Stimulated activated CD4-positive, alpha-beta T cell treated with anti-CD3 and anti-CD28 coated beads, Interleukin-2, amount 100 ng/mL, for 4 hours (primary cell): ENCODE results near the gene UFD1.

ENCODE experiments used
- DNase-seq: peaks from one replicate; pipeline ENCODE4 v3.0.0-alpha.2; 2020; ENCODE audit warnings: low read depth

The UFD1 gene

DNA sequence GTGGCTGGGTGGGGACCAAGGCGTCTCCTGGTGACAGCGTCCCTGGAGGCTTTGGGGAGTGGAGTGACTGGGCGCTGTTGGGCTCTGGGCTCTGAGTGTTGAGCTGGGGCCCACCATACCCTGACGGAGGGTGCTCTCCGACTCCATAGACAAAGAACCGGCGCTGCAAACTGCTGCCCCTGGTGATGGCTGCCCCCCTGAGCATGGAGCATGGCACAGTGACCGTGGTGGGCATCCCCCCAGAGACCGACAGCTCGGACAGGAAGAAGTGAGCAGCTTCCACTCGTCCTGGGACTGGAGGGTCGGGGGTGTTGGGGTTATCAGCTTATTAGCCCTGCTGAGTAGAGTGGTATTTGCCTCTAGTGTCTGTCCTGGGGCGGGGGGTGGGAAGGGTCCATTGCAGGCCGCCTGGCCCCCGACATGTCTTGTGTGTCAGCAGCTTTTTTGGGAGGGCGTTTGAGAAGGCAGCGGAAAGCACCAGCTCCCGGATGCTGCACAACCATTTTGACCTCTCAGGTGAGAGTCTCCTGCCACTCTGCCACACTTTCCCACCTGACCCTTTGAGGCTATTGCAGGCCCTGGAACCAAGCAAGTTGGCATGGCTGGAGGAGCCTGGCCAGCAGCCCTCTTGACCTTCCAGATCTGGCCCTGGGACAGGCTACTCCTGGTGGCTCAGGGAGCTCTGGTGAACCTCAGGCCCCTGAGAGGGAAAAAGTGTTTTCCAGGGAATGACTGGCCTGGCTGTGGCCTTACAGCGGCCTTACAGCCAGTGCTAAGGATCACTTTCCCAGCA is 37.6 kb upstream of the UFD1 start:
- no peak for DNase-seq

DNA sequence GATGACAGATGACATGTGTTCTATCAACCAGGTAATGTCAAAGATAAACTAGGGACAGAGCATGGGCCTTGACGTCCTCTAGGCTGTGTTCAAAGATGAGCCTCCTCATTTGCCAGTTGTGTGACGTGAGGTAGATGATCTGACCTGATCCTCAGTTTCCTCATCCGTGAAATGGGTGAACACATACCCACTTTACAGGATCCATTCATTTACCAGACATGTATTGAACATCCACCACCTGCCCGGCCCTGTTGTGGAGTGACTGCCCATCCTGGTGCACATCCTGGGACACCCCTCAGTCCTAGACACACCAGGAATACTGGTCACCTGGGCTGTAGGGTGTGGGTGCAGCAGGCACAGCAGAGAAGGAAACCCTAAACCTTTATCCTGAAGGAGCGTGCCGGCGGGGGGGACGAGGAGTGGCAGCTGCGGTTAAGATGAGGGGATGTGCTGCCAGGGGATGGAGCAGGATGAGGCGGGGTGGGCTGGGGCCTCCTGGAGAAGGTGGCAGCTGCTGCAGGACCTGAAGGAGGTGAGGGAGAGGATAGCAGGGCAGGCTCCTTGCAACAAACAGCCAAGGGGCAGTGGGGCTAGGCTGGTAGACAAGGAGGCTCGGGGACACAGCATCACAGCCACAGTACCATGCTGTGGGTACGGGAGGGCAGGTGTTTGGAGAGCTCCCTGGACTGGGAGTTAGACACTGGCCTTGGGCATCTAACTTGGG is 36.8 kb upstream of the UFD1 start:
- no peak for DNase-seq

DNA sequence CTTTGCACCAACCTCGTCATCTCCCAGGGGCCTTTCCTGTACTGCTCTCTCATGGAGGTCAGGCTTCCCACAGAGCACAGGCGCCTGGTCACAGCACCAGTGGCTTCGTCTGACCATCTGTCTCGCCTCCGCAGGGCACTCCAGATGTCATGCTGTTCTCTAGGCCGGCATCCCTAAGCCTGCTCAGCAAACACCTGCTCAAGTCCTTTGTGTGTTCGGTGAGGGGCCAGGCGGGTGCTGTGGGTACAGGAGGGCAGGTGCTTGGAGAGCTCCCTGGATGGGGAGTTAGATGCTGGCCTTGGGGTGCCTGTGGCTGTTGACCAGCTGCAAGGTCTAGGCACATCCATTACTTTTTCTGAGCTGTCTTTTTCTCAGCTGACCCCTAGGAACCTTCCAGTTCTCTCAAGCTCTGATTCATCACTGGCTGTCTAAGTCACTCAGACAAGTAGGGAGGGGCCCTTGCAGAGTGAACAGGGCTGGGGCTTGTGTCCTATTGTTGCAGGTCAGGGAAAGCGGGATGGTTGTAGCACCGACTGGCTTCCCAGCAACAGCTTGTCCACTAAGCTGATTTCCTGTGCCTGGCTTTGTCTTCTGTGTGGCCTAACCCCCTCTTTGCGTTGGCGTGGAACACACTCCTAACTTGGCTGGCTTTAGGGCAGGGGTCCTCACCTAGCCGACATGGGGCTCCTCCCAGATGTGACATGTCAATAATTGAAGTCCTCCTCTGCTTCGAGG is 36.0 kb upstream of the UFD1 start:
- no peak for DNase-seq

DNA sequence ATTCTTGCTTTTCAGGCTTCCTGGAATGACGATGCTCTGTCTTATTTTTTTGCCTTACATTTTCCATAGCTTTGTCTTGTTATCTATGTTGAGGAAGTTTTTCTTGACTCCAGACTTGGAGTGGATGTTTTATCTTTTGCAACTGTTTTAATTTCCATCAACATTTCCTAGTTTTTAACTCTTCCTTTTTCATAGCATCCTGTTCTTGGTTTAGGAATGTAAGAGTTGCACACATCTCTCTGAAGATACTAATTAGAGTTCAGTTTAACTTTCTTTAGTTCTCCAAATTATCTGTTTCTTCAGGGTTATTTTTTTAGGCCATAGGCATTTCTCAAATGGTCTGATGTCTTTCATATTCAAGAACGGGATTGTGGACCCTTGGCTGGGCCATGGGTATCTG is 34.8 kb upstream of the UFD1 start:
- no peak for DNase-seq

DNA sequence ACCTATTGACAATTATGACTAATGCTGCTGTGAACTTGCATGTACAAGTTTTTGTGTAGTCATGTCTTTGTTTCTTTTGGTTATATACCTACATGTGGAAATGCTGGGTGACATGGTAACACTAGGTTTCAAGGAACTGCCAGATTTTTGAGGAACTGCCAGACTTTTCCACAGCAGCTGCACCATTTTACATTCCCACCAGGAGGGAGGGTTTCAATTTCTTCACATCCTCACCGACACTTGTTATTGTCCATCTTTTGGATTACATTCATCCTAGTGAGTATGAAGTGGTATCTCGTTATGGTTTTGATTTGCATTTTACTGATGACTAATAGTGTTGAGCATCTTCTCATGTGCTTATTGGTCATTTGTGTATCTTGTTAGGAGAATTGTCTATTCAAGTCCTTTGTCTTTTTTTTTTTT is 31.9 kb upstream of the UFD1 start:
- DNase-seq: no peak

DNA sequence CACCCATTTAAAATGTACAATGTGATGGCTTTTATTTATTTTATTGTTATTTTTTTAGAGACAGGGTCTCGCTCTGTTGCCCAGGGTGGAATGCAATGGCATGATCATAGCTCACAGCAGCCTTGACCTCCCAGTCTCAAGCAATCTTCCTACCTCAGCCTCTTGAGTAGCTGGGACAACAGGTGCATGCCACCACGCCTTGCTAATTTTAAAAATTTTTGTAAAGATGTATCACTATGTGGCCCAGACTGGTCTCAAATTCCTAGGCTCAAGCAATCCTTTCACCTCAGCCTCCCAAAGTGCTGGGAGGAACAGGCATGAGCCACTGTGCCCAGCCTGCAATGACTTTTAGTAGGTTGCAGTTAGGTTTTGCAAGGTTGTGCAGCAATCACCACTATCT is 30.9 kb upstream of the UFD1 start:
- DNase-seq: no peak

DNA sequence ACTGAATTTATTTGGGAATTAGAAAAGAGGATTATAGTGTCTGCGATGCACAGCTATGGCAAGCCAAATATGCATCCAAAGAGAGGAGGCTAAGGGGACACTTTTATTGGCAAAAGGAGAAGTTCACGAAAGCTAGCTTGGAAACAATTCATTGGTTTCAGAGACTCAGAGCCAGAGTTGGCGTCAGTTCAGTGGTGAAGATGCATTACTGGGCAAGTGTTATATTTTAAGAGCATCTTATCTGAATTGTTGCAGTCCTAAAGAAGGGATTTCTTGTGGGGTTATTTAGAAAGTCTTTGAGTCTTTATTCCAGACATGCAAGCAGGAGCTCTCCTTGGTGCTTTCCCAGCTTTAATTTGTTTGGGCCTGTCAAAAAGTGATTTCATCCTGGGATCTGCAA is 30.2 kb upstream of the UFD1 start:
- DNase-seq: no peak

DNA sequence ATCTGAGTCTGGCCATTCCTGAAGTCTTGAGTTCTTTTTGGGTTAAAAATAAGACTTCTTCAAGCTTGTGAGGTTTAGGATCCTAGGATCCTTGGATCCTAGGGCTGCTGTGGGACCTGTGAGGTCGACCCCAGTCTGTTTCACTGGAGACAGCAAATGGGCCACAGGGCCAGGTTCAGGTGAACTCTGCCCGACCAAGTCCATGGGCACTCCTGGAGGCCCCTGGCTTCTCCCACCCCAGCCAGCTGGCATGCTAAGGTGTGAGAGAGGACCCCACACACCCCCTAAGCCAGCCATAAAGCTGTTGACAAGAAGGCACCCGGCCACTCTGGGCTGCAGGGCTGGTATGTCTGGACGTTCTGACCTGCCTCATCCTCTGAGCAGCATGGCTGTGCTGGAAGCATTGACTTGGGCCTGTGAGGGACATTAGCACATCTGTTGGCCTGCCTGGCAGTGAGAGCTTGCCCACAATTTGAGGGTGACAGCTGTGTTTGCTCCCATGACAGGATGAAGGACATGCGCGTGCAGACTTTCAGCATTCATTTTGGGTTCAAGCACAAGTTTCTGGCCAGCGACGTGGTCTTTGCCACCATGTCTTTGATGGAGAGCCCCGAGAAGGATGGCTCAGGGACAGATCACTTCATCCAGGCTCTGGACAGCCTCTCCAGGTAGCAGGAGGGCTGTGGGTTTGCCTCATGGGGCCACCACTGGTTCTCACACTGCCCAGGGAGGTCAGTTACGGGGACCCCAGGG is 29.2 kb upstream of the UFD1 start:
- no peak for DNase-seq

DNA sequence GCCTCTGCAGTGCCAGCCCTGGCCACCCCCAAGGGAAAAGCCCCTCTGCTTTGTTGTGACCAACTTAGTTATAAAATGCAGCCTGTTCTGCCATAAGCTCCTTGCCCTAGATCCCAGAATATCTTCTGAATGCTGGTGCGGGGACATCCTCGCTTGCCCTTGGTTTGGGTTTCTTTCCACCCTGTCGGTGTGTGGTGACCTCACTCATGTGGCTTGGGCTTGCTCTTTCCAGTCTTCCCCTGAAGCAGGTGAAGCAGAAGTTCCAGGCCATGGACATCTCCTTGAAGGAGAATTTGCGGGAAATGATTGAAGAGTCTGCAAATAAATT is 28.5 kb upstream of the UFD1 start:
- DNase-seq: no peak

DNA sequence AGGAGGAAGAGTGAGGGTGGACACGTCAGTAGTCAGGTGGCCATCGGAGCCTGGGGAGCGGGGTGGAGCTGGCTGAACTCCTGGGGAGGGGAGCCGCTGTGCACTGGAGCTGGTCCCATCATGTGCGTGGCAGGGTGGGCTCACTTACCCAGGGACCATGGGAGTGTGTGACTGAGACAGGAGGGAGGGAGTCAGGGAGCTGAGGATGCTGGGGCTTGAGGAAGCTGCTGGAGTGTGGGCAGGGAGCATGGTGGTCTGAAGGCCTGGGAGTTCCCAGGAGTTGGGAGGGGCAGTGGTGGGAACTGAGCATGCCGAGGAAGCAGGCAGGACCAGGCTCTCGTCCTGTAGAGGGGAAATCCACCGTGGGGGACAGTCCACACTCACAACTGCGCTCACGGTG is 27.2 kb upstream of the UFD1 start:
- no peak for DNase-seq

DNA sequence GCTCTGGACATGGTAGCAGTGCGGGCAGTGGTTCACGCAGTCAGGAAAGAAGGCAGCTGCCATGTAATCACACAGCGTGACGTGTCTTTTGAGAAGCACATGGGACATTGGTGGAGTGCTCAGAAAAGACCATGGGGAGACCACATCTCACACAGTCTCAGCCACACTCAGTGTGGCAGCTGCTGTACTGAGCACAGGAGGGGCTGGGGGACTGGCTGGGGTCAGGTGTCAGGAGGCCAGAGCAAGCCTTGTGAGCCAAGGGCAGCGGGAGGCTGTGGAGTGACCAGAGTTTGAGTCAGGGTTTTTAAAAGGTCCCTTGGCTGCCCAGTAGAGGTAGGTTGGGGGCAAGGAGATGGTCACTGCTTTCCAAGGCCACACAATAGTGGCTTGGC is 26.7 kb upstream of the UFD1 start:
- DNase-seq: no peak

DNA sequence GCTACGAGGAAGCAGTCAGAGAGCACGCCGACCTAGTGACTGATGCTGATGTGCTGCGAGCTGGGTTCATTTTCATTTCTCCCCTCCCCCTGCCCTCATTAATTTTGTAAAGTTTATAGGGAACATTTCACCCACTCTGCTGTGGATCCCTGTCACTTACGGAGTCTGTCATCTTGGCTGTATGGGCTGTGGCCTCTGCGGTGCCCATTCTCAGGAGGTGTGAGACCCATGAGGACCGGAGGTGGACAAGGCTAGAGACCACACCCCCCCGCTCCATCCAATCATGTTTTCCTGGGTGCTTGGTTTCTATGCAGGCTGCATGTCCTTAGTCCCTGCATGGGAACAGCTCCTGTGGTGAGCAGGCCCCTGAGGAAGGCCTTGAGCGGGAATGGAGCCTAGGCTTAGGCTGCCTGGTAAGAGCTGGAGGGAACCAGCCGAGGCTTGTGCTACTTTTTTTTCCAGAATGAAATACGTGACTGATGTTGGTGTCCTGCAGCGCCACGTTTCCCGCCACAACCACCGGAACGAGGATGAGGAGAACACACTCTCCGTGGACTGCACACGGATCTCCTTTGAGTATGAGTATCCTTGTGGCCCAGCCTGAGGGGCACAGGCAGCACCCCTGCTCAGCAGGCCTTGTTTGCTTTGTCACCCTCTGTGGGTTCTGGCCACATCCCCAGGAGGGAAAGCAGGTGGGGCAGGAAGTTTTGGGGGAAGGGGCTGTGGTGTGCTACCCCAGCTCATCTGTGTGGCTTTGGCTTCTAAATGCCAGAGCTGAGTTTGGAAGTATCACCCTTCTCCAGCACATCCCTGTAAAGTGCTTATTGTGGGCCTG is 26.1 kb upstream of the UFD1 start:
- no peak for DNase-seq

DNA sequence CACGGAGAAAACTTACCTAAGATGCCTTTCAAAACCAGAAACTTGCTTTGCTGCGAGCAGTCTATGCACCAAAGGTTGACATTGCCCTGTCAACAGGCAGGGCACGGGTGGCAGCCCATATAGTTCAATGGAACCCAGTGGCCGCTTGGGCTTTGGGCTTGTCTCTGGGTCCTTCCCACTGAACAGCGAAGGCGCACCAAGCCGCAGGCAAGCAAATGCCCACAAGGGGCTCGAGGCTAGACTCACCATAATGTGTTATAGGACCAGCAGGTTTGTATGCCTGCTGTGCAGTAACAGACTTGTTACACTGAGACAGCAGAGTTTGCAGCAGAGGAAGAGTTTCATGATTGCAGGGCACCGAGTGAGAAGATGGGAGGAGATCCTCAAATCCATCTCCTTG is 24.9 kb upstream of the UFD1 start:
- DNase-seq: no peak

DNA sequence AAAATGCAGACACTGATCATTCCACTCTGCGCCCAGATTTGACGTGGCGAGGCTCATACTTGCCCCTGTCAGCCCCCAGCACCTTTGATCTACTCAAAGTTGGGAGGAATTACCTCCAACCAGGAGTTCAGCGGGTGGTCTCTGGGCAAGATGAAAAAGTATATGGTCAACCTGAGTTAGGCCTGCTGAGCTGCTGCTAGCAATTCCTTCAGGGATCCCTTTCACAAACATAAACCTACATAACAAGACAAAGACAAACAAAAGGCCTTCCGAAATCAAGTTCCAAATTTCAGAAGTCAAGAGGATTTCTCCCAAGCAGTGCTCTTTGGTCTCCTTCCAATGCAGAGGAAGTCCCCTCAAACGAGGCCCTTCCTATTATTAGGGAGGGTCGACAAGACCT is 24.4 kb upstream of the UFD1 start:
- no peak for DNase-seq

DNA sequence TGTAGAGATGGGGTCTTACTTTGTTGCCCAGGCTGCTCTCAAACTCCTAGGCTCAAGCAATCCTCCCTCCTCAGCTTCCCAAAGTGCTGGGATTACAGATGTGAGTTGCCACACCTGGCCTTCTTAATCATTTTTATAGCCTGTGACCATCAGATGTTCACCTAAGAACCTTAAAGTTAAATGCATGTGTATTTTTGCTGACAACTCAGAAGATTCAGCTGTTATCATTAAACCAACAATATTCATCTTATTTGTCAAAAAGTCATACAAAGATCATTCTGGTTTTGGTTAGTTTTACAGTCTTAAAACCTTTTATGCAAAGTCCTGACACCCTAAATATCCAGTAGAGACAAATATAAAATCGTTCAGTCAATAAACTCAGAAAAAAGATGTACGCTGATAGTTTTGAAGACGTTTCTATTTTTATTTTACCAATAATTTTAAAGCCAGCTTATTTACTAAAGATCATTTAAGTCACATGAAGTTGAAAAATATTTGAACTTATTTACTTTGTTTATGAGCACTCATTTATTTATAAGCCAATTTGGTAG is 23.0 kb upstream of the UFD1 start:
- no peak for DNase-seq

DNA sequence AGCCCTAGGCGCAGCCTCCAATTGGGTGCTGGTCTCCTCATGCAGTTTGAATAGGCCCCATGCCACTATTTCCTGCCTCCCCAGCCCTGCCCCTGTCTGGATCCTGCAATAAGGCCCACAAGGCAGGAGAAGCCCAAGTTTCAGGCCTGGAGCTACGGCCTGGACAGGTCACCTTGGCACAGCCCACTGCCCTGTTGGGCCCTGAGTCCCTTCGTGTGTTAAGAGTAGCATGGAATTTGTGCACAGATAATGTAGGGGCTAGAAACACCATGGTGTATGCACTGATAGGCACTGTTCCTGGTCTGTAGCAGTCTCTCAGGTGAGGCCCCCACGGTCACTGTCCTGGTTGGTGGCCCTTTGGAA is 20.9 kb upstream of the UFD1 start:
- DNase-seq: no peak

DNA sequence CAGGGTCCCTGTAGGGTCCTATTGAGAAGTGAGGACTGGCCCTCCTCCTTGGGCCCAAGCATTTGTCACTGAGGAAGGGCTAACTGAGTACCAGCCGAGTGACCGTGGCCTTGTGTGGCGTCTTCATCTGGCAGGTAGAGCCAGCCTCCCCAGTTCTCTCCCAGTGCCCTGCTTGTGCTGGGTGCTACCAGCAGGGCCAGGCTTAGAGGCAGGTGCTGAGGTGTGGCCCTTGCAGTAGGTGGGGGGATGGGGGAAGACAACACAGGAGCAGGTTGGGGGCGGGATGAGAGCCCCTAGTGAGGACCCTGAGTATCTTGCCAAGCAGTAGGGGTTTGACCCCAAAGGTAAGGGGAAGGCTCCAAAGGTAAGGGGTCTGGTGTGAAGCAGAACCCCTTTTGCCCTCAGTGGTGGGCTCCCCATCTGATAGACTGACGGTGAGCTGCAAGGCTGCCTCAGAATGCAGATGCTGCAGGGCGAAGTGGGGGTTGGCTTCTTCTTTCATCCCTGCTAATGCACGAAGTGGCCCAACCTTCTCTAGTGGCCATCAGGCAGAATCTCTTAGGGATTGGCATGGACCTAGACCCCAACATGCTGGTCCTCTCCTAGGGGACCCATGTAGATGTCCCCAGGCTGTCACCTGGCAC is 20.4 kb upstream of the UFD1 start:
- no peak for DNase-seq

DNA sequence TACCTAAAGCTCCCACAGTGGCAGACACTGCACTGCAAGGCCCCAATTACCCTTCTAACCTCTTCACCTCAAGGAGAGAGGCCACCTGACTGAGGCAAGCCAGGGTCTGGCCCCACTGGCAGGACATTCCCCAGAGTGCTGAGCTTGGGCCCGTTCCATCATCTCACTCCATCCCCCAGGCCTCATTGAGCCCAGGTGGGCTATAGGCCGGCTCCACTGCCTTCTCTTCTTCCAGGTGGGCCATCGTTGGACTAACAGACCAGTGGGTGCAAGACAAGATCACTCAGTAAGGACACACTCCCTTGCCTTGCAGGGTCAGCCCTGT is 19.8 kb upstream of the UFD1 start:
- DNase-seq: no peak

DNA sequence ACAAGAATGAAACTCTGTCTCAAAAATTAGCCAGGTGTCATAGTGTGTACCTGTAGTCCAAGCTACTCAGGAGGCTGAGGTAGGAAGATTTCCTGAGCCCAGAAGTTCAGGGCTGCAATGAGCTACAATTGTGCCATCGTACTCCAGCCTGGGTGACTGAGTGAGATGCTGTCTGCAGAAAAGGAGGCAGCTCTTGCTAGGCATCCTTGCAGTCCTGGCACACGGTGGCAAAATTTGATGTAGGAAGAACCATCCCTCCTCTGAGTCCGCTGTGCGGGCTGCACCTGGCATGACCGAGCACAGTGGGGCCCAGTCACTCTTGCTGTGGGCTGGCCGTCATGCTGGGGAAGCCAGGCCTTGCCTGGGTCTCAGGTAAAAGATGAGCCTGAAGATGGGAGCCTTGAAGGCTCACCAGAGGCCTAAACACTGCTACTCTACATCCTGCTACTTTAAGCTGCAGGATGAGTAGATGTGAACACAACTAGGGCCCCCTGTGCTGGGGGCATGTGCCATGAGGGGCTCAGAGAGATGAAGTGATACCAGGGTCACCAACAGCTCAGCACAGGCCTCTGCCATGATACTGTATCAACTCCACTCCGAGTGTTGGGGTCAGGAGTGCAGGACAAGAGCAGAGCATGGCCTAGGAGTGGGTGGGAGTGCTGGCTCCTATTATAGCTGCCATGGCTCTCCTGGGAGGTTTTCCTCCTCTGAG is 19.3 kb upstream of the UFD1 start:
- no peak for DNase-seq

DNA sequence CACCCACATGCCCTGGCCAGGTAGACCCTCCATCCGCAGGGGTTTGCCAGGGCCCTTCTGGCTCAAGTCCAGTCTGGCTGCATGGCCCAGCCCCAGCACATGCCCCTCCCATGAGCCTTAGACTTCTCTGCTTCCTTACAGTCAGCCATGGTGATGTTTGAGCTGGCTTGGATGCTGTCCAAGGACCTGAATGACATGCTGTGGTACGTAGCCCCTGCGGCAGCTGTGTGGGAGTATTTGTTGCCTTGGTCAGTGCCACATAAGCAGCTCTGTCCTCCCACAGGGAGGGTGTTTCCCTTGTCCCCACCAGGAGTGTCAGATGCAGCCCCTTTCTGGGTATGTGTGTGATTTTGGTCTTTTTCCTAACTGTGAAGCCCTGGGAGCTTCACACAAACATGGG is 18.3 kb upstream of the UFD1 start:
- no peak for DNase-seq

DNA sequence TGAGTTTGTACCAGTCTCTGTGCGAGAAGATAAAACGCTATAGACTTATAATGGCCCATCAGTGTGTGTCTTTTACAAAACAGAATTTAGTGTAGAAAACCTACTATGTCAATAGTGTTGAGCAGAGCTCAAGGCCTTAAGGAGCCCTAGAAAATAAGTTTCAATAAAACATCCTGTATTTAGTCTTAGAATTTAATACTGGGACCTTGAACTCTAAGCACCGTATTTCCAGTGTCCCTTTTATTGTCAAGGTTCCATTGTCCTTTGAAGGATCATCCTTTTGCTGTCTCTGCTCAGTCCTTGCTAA is 17.3 kb upstream of the UFD1 start:
- no peak for DNase-seq
